GM23248 (cell line): Measurements from ENCODE around the gene SPPL2A. TPM values are rescaled to one million over a fixed set of nuclear protein-coding genes. Genes with fewer than 3 reads are reported as not detected.
"Not testable (repeated sequence)": the region's sequence is repeated elsewhere in the genome, so short reads cannot be mapped to it uniquely, and the experiment has no call there.

Source experiments
- DNase-seq: peaks from one replicate; pipeline ENCODE4 v3.0.0-alpha.2; 2015
- H2AFZ ChIP-seq: fragments of 200-600 bp; sonication (generic); 2 replicates; pipeline ENCODE4 v1.6.1; 2016; ENCODE audit warnings: antibody characterized with exemption
- H3F3A ChIP-seq: fragments of 200-600 bp; sonication (generic); 2 replicates; pipeline ENCODE4 v1.6.1; 2016; ENCODE audit warnings: mild to moderate bottlenecking, antibody characterized with exemption, mixed run types; ENCODE audit not compliant: insufficient read depth
- H3K27ac ChIP-seq: fragments of 200-600 bp; sonication (generic); 2 replicates; pipeline ENCODE4 v1.5.1; 2016; ENCODE audit warnings: mild to moderate bottlenecking
- H3K27me3 ChIP-seq: fragments of 200-600 bp; sonication (generic); replicated peaks from 2 replicates; pipeline ENCODE4 v1.6.1; 2016; ENCODE audit warnings: mild to moderate bottlenecking; ENCODE audit not compliant: insufficient read depth
- H3K36me3 ChIP-seq: fragments of 200-600 bp; sonication (generic); 2 replicates; pipeline ENCODE4 v1.6.1; 2016; ENCODE audit warnings: low read depth, mild to moderate bottlenecking
- H3K4me1 ChIP-seq: fragments of 200-600 bp; sonication (generic); 2 replicates; pipeline ENCODE4 v1.6.1; 2016; ENCODE audit warnings: mild to moderate bottlenecking; ENCODE audit not compliant: insufficient read depth
- H3K4me2 ChIP-seq: fragments of 200-600 bp; sonication (generic); one replicate; pipeline ENCODE4 v1.6.1; 2016; ENCODE audit warnings: mild to moderate bottlenecking; ENCODE audit not compliant: unreplicated experiment
- H3K4me3 ChIP-seq: fragments of 200-600 bp; sonication (generic); 2 replicates; pipeline ENCODE4 v1.5.1; 2016; ENCODE audit warnings: mild to moderate bottlenecking
- H3K79me2 ChIP-seq: fragments of 200-600 bp; sonication (generic); 2 replicates; pipeline ENCODE4 v1.6.1; 2016; ENCODE audit warnings: mild to moderate bottlenecking; ENCODE audit not compliant: insufficient read depth
- H3K9ac ChIP-seq: fragments of 200-600 bp; sonication (generic); 2 replicates; pipeline ENCODE4 v1.6.1; 2016; ENCODE audit warnings: mild to moderate bottlenecking
- H3K9me2 ChIP-seq: fragments of 200-600 bp; sonication (generic); 2 replicates; pipeline ENCODE4 v1.6.1; 2016; ENCODE audit warnings: mixed run types, mild to moderate bottlenecking, moderate library complexity; ENCODE audit not compliant: insufficient read depth
- H3K9me3 ChIP-seq: fragments of 200-600 bp; sonication (generic); one replicate; pipeline ENCODE4 v1.6.1; 2017; ENCODE audit warnings: low read depth
- H4K20me1 ChIP-seq: fragments of 200-600 bp; sonication (generic); 2 replicates; pipeline ENCODE4 v1.6.0; 2016; ENCODE audit not compliant: insufficient read depth
- EZH2 ChIP-seq: fragments of 200-600 bp; sonication (generic); IDR thresholded peaks from 2 replicates; pipeline ENCODE4 v1.6.1; 2018; ENCODE audit warnings: antibody characterized with exemption, mild to moderate bottlenecking; ENCODE audit not compliant: insufficient read depth, poor library complexity, severe bottlenecking
- EZH2phosphoT487 ChIP-seq: fragments of 200-600 bp; sonication (generic); IDR thresholded peaks from 2 replicates; pipeline ENCODE4 v1.6.1; 2018; ENCODE audit warnings: antibody characterized with exemption, moderate library complexity, mild to moderate bottlenecking, low read depth; ENCODE audit not compliant: insufficient read depth
- WGBS, 2 experiments: methylation state at CpG; one replicate each; pipeline ENCODE4 v1.1.6; 2015 to 2017; ENCODE audit warnings: low lambda C conversion rate in 2 of 2, low coverage in 1 of 2; ENCODE audit errors: missing lambda C conversion rate in 2 of 2; 5-methylcytosine and 5-hydroxymethylcytosine counted together
- in situ Hi-C: fragments of 300-500 bp; cut with MboI; formaldehyde crosslinking; loops from 2 replicates; pipeline ENCODE4 v1.15.0; 2020
- polyA plus RNA-seq: library from polyadenylated mRNA; unstranded; fragments of >200 nt; fragmentation: Nextera tagmentation; extraction: Ambion mirVana; gene quantifications from 2 replicates; pipeline ENCODE4 v1.2.1, GENCODE V29; 2016
- total RNA-seq: library from RNA; depleted of rRNA; stranded (reverse); fragments of >200 nt; shearing (Covaris generic); gene quantifications from 2 replicates; pipeline ENCODE4 v1.2.3, GENCODE V29; 2014

SPPL2A gene
- total and polyA plus RNA-seq, 2 experiments from 2014 or later: 124 to 149 TPM

DNA sequence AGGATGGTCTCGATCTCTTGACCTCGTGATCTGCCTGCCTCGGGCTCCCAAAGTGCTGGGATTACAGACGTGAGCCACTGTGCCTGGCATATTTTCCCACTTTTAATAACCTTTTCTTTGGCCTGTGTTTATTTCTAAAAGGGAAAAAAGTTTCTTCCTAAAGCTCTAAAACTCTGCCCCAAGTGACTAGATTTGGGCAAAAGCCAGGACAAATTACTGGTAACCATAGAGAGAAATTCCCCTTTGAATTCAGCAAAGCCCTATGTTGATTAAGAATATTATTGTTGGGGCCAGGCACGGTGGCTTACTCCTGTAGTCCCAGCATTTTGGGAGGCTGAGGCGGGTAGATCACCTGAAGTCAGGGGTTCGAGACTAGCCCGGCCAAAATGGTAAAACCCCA lies 67.4 kb downstream of the SPPL2A start:
- Histone ChIP-seq H3K27me3 (no peaks in the 10 kb centered on the region), H3K9me3 (no peaks in the 10 kb centered on the region), H3K4me1 (peaks cover 16% of the 10 kb centered on the region; the same call in 1 of the 2 replicates), H3K9ac (no peak overlapping the region), H3K4me3 (no peak overlapping the region), H2AFZ (no peak overlapping the region), H3K27ac (no peak overlapping the region), H3K9me2 (no peaks in the 10 kb centered on the region), H3F3A (peaks cover 11% of the 10 kb centered on the region; the same call in 1 of the 2 replicates), H3K79me2 (no peaks in the 10 kb centered on the region), H4K20me1 (no peaks in the 10 kb centered on the region), H3K36me3 (no peaks in the 10 kb centered on the region), H3K4me2 (no peak overlapping the region)
- in situ Hi-C loops: no loop called here
- no peak for TF ChIP-seq EZH2
- no peak for TF ChIP-seq EZH2phosphoT487
- DNase-seq: peak; percentile 19
- 79 to 85% methylated on average over 8 of the region's 8 CpGs for WGBS, 2 experiments

GRCh38 chr15:50697109-50697797 lies 68.3 kb downstream of the SPPL2A start:
- Histone ChIP-seq H3F3A (peaks cover 11% of the 10 kb centered on the region; the same call in 1 of the 2 replicates), H3K79me2 (no peaks in the 10 kb centered on the region), H3K36me3 (no peaks in the 10 kb centered on the region), H3K9ac (no peak overlapping the region), H3K27ac (no peak overlapping the region), H3K9me3 (no peaks in the 10 kb centered on the region), H3K9me2 (no peaks in the 10 kb centered on the region), H4K20me1 (no peaks in the 10 kb centered on the region), H3K4me2 (no peak overlapping the region), H3K4me3 (no peak overlapping the region), H2AFZ (no peak overlapping the region), H3K27me3 (no peaks in the 10 kb centered on the region), H3K4me1 (0 out of 2 replicates have a peak, but pooled peaks cover 11% of the 10 kb centered on the region)
- TF ChIP-seq EZH2phosphoT487 (no peak), EZH2 (no peak)
- WGBS, 2 experiments: 95 to 98% methylated on average over 4 of the region's 4 CpGs
- in situ Hi-C loops: no loop called here
- DNase-seq: peak; percentile 38

- DNase-seq, H3K4me2 ChIP-seq, H3K27me3 ChIP-seq, H3K9ac ChIP-seq, H3K79me2 ChIP-seq, in situ Hi-C loops, H3K27ac ChIP-seq, H2AFZ ChIP-seq, H3K36me3 ChIP-seq, H3K9me2 ChIP-seq, H4K20me1 ChIP-seq, H3K4me3 ChIP-seq, H3K9me3 ChIP-seq: not testable (repeated sequence)
- H3F3A ChIP-seq: peaks cover 11% of the 10 kb centered on the region; the same call in 1 of the 2 replicates
- 0 out of 2 replicates have a peak, but pooled peaks cover 11% of the 10 kb centered on the region for H3K4me1 ChIP-seq
- WGBS, 2 experiments: 93 to 96% methylated on average over 9 of the region's 9 CpGs
Observed at GRCh38 chr15:50694634-50695165, 70.8 kb downstream of the SPPL2A start.

DNA sequence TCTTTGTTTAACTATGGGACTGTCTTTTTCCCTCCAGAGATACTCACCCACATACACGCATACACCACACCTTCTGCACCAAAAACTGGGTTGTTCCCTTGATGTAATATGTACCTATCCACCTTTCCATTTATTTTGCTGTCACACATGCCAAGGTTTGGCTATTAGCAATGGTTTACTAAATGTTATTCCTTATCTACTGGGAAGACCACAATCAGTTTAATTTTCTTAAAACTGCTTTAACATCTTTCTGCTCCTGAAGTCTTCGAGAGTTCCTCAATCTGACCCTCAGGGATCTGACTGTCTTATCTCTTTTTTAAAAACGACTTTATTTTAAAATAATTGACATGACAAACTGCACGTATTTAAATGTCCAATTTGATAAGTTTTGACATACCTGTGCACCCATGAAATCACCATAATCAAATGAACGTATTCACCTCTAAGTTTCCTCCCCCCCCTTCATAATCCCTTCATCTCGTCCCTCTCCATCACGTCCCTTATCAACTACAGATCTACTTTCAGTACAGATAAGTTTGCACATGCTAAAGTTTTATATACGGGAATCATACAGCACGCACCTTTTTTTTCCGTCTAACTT lies 78.1 kb downstream of the SPPL2A start:
- H3K9me3 ChIP-seq: no peaks in the 10 kb centered on the region
- DNase-seq: no peak
- no peak for TF ChIP-seq EZH2phosphoT487
- no peak for TF ChIP-seq EZH2

More for the DNA sequence above, 78.1 kb downstream of the SPPL2A start:
- Histone ChIP-seq H2AFZ (peak overlapping the region; percentile 85), H3K9me2 (no peaks in the 10 kb centered on the region), H3K27ac (peak overlapping the region; percentile 91), H3K79me2 (peaks cover 47% of the 10 kb centered on the region), H3K4me3 (peak overlapping the region; percentile 86), H3K36me3 (no peaks in the 10 kb centered on the region; the same call in 1 of the 2 replicates), H4K20me1 (no peaks in the 10 kb centered on the region), H3K27me3 (no peaks in the 10 kb centered on the region), H3K9ac (peak overlapping the region; percentile 92), H3K4me1 (peaks cover 32% of the 10 kb centered on the region), H3F3A (peaks cover 32% of the 10 kb centered on the region), H3K4me2 (peak overlapping the region; percentile 95)
- WGBS, 2 experiments: 56 to 61% methylated on average over 10 of the region's 10 CpGs
- in situ Hi-C loops: no loop called here
